ENCODE results near the gene TMSB10. TPM values are rescaled to one million over a fixed set of nuclear protein-coding genes. Genes with fewer than 3 reads are reported as not detected.

TMSB10 gene
- polyA plus RNA-seq, 3 donors, result 5,130 to 7,914 (median 6,847) TPM

- DNase-seq, result no peak
- H3K4me1 Mint-ChIP-seq, result peaks cover 29% of the 10 kb centered on the region
- Histone ChIP-seq H4K20me1 (ENCODE audit: insufficient read depth, low read length) (no peaks in the 10 kb centered on the region), H3K4me1 (ENCODE audit: control insufficient read depth in 1 of 2, insufficient read depth in 2 of 2, low read length in 2 of 2) (peaks cover 22 to 27% of the 10 kb centered on the region in 2 donors), H3K27ac (ENCODE audit: low read depth in 1 of 2, low read length in 2 of 2) (no peak overlapping the region), H3K36me3 (replicated peaks in 1 of 2; ENCODE audit: control insufficient read depth in 1 of 2, insufficient read depth in 2 of 2, low read length in 2 of 2) (no peaks in the 10 kb centered on the region), H3K27me3 (ENCODE audit: control insufficient read depth in 2 of 2, insufficient read depth in 2 of 2, low read length in 2 of 2) (peaks cover 23 to 34% of the 10 kb centered on the region in 2 donors), H3K9me3 (replicated peaks in 1 of 2; ENCODE audit: control insufficient read depth in 1 of 2, insufficient read depth in 1 of 2, low read length in 2 of 2) (no peaks in the 10 kb centered on the region), H3K4me2 (replicated peaks; ENCODE audit: extremely low read depth, low read length, poor library complexity, severe bottlenecking) (peak overlapping the region; percentile 94), H2AFZ (ENCODE audit: insufficient read depth, low read depth, low read length, poor library complexity, severe bottlenecking) (peak overlapping the region; percentile 79), H3K9ac (ENCODE audit: insufficient read depth, low read length, poor library complexity, severe bottlenecking) (peak overlapping the region; percentile 25), H3K4me3 (replicated peaks in 1 of 3; ENCODE audit: low read depth in 2 of 3, low read length in 3 of 3) (peak overlapping the region; percentile 40 to 77 (median 54)), H3K79me2 (ENCODE audit: insufficient read depth, low read length) (no peaks in the 10 kb centered on the region)
- H3K4me3 Mint-ChIP-seq, result peak overlapping the region; percentile 85 to 96
- 0% methylated on average over 7 of the region's 8 CpGs for WGBS (ENCODE audit: insufficient coverage)
- H3K27ac Mint-ChIP-seq, result peak overlapping the region in 1 of 7 donors; percentile 63
- H3K36me3 Mint-ChIP-seq, result peaks cover 5 to 10% of the 10 kb centered on the region in 2 donors
- peaks cover 0 to 15% (median 6%) of the 10 kb centered on the region in 7 donors for H3K9me3 Mint-ChIP-seq
- H3K27me3 Mint-ChIP-seq (ENCODE audit: low read depth in 3 of 3), result peaks cover 44 to 58% (median 54%) of the 10 kb centered on the region in 3 donors
- intact Hi-C loops (cut with micrococcal nuclease), result loop anchor here in 1 of 2 donors (5.0 kb wide), 2 partner anchors 47 to 388 kb away; no protein-coding TSS in a partner anchor
- TF ChIP-seq CTCF (IDR thresholded peaks at IDR 0.05), result no peak
Observed at GRCh38 chr2:84880395-84880644, 25.1 kb upstream of the TMSB10 start.

- H3K4me1 ChIP-seq (ENCODE audit: control insufficient read depth in 1 of 2, insufficient read depth in 2 of 2, low read length in 2 of 2), result peaks cover 22 to 27% of the 10 kb centered on the region in 2 donors
- no peaks in the 10 kb centered on the region for H3K79me2 ChIP-seq (ENCODE audit: insufficient read depth, low read length)
- H3K9me3 ChIP-seq (replicated peaks in 1 of 2; ENCODE audit: control insufficient read depth in 1 of 2, insufficient read depth in 1 of 2, low read length in 2 of 2), result no peaks in the 10 kb centered on the region
- H3K27ac Mint-ChIP-seq, result peak within 1 kb of the TSS in 2 of 7 donors; percentile 46 to 63
- TF ChIP-seq CTCF (IDR thresholded peaks at IDR 0.05), result no peak
- peak within 1 kb of the TSS; percentile 25 for H3K9ac ChIP-seq (ENCODE audit: insufficient read depth, low read length, poor library complexity, severe bottlenecking)
- H3K9me3 Mint-ChIP-seq, result peaks cover 0 to 15% (median 6%) of the 10 kb centered on the region in 7 donors
- peaks cover 29% of the 10 kb centered on the region for H3K4me1 Mint-ChIP-seq
- H4K20me1 ChIP-seq (ENCODE audit: insufficient read depth, low read length), result no peaks in the 10 kb centered on the region
- H3K4me3 Mint-ChIP-seq, result peak within 1 kb of the TSS; percentile 89 to 99
- H2AFZ ChIP-seq (ENCODE audit: insufficient read depth, low read depth, low read length, poor library complexity, severe bottlenecking), result peak within 1 kb of the TSS; percentile 79
- H3K27me3 Mint-ChIP-seq (ENCODE audit: low read depth in 3 of 3), result peaks cover 44 to 58% (median 54%) of the 10 kb centered on the region in 3 donors
- H3K4me3 ChIP-seq (replicated peaks in 1 of 3; ENCODE audit: low read depth in 2 of 3, low read length in 3 of 3), result peak within 1 kb of the TSS; percentile 40 to 77 (median 54)
- H3K36me3 Mint-ChIP-seq, result peaks cover 5 to 10% of the 10 kb centered on the region in 2 donors
- peak in 2 of 3 donors; percentile 52 to 58 for DNase-seq
- H3K27ac ChIP-seq (ENCODE audit: low read depth in 1 of 2, low read length in 2 of 2), result no peak within 1 kb of the TSS
- no peaks in the 10 kb centered on the region for H3K36me3 ChIP-seq (replicated peaks in 1 of 2; ENCODE audit: control insufficient read depth in 1 of 2, insufficient read depth in 2 of 2, low read length in 2 of 2)
- peaks cover 23 to 34% of the 10 kb centered on the region in 2 donors for H3K27me3 ChIP-seq (ENCODE audit: control insufficient read depth in 2 of 2, insufficient read depth in 2 of 2, low read length in 2 of 2)
- H3K4me2 ChIP-seq (replicated peaks; ENCODE audit: extremely low read depth, low read length, poor library complexity, severe bottlenecking), result peak within 1 kb of the TSS; percentile 94
- WGBS (ENCODE audit: insufficient coverage), result under 1% methylated on average over 65 of the region's 77 CpGs
- intact Hi-C loops (cut with micrococcal nuclease), result loop anchor here in 1 of 2 donors (5.0 kb wide), 2 partner anchors 46 to 389 kb away; no protein-coding TSS in a partner anchor
Observed at GRCh38 chr2:84880645-84881521, 24.6 kb upstream of the TMSB10 start, which contains the start of gene TRABD2A. Gene TRABD2A (minus strand): TSS chr2:84881084. CDS start chr2:84881039, 45 bp downstream.

Measured in CD14-positive monocyte (primary cell).